ENCODE data around the gene IRX4. TPM values are rescaled to one million over a fixed set of nuclear protein-coding genes. Genes with fewer than 3 reads are reported as not detected.

Gene IRX4
- total and polyA plus RNA-seq, 9 of the 15 experiments (the other 6 are each of a cell fraction or from before 2014, with no cell fraction given), result not detected

GRCh38 chr5:1858436-1858835 lies 24.3 kb downstream of the IRX4 start:
- intact Hi-C loops (cut with micrococcal nuclease), result no loop called here
- CTCF ChIA-PET (ENCODE audit: low intra/inter-chr PET ratio), result no interaction called here
- Histone ChIP-seq H3K9me1 (ENCODE audit: control insufficient read depth, insufficient read depth, low read length) (no peaks in the 10 kb centered on the region), H3K4me3 (no peak overlapping the region), H3K27ac (ENCODE audit: extremely low read depth, low read depth, low read length) (no peak overlapping the region), H2AFZ (ENCODE audit: low read depth, low read length) (no peak overlapping the region), H3K9me3 (replicated peaks; ENCODE audit: control insufficient read depth, insufficient read depth, low read depth, low read length) (peaks cover 2% of the 10 kb centered on the region), H3K4me2 (ENCODE audit: insufficient read depth, low read length) (no peak overlapping the region), H3K79me2 (ENCODE audit: control insufficient read depth, insufficient read depth, low read length) (no peaks in the 10 kb centered on the region), H3K9ac (ENCODE audit: insufficient read depth in 1 of 2, low read depth in 2 of 2, low read length in 2 of 2) (no peak overlapping the region), H3K4me1 (replicated peaks in 1 of 2; ENCODE audit: control insufficient read depth in 2 of 2, insufficient read depth in 2 of 2, low read length in 2 of 2) (peaks cover 0 to 3% of the 10 kb centered on the region in 2 experiments; a peak in 1 of 5 replicates), H4K20me1 (replicated peaks; ENCODE audit: control insufficient read depth, insufficient read depth, low read length) (peaks cover 15% of the 10 kb centered on the region; the same call in 1 of the 2 replicates), H3K27me3 (ENCODE audit: control insufficient read depth in 2 of 2, insufficient read depth in 2 of 2, low read length in 2 of 2) (peaks cover 47 to 71% of the 10 kb centered on the region in 2 experiments), H3K36me3 (ENCODE audit: control insufficient read depth, insufficient read depth, low read length) (no peaks in the 10 kb centered on the region)
- DNase-seq (ENCODE audit: extremely low read depth in 1 of 4, low spot score in 3 of 4), result no peak
- 30% methylated on average over 14 of the region's 16 CpGs for WGBS (ENCODE audit: insufficient coverage, low coverage, missing lambda C conversion rate)
- in situ Hi-C loops (cut with MboI), result no loop called here
- BruUV-seq (replicated peaks), result no TSS peak
- TF ChIP-seq ZNF384 (IDR thresholded peaks at IDR 0.05; ENCODE audit: low read depth, low read length), result no peak
- TF ChIP-seq NR2C2 (CRISPR knock-in tag; IDR thresholded peaks at IDR 0.05), result no peak
- TF ChIP-seq NR2C2 (tag; IDR thresholded peaks at IDR 0.05), result peak; percentile 24; the same call in 1 of the 2 replicates
- POLR2A ChIA-PET, result no interaction called here
- FAIRE-seq, result no peak
- ATAC-seq, result no peak

DNA sequence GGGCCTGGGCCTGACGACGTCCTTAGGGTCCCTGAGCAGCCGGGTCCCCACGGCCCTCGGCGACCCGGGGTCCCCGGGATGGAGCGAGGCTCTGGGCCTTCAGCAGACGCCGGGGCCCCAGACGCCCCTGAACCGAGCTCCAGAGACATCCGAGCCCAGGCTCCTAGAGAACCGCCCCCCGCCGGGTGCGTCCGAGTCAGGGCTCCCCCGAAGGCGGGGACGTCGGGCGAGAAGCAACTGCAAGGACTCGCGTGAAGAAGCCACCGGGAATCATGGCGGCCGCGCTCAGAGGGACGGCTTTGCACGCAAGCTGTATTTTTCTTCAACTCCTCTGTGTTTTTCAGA lies 25.5 kb downstream of the IRX4 start:
- intact Hi-C loops (cut with micrococcal nuclease) (no loop called here), in situ Hi-C loops (cut with MboI) (no loop called here)
- FAIRE-seq, result no peak
- DNase-seq (ENCODE audit: extremely low read depth in 1 of 4, low spot score in 3 of 4), result no peak
- H3K27me3 ChIP-seq (ENCODE audit: control insufficient read depth in 2 of 2, insufficient read depth in 2 of 2, low read length in 2 of 2), result peaks cover 42 to 65% of the 10 kb centered on the region in 2 experiments
- no peaks in the 10 kb centered on the region for H3K9me1 ChIP-seq (ENCODE audit: control insufficient read depth, insufficient read depth, low read length)
- ChIA-PET CTCF (ENCODE audit: low intra/inter-chr PET ratio) (no interaction called here), POLR2A (interaction anchor here (0.6 kb wide), 1 partner anchor 9 kb away, joined by 3 read pairs; no protein-coding TSS in a partner anchor)
- no peak overlapping the region for H3K9ac ChIP-seq (ENCODE audit: insufficient read depth in 1 of 2, low read depth in 2 of 2, low read length in 2 of 2)
- H3K4me2 ChIP-seq (ENCODE audit: insufficient read depth, low read length), result no peak overlapping the region
- BruUV-seq (replicated peaks), result no TSS peak
- H3K27ac ChIP-seq (ENCODE audit: extremely low read depth, low read depth, low read length), result no peak overlapping the region
- no peak overlapping the region for H3K4me3 ChIP-seq
- peaks cover 13% of the 10 kb centered on the region; the same call in 1 of the 2 replicates for H4K20me1 ChIP-seq (replicated peaks; ENCODE audit: control insufficient read depth, insufficient read depth, low read length)
- ATAC-seq, result no peak
- H3K9me3 ChIP-seq (replicated peaks; ENCODE audit: control insufficient read depth, insufficient read depth, low read depth, low read length), result peaks cover 2% of the 10 kb centered on the region
- H3K4me1 ChIP-seq (replicated peaks in 1 of 2; ENCODE audit: control insufficient read depth in 2 of 2, insufficient read depth in 2 of 2, low read length in 2 of 2), result peaks cover 0 to 3% of the 10 kb centered on the region in 2 experiments; a peak in 1 of 5 replicates
- WGBS (ENCODE audit: insufficient coverage, low coverage, missing lambda C conversion rate), result 58% methylated on average over 20 of the region's 32 CpGs
- H3K36me3 ChIP-seq (ENCODE audit: control insufficient read depth, insufficient read depth, low read length), result no peaks in the 10 kb centered on the region
- H2AFZ ChIP-seq (ENCODE audit: low read depth, low read length), result no peak overlapping the region
- no peaks in the 10 kb centered on the region for H3K79me2 ChIP-seq (ENCODE audit: control insufficient read depth, insufficient read depth, low read length)
- TF ChIP-seq FUS (optimal IDR thresholded peaks at IDR 0.05; ENCODE audit: low read depth, low read length) (no peak), ZNF561 (CRISPR knock-in tag; conservative IDR thresholded peaks at IDR 0.05) (no peak), POLR3A (IDR thresholded peaks at IDR 0.05; ENCODE audit: borderline replicate concordance, extremely low read depth, insufficient read depth, insufficient read length) (no peak), TAF1 (IDR thresholded peaks at IDR 0.05; ENCODE audit: control insufficient read depth, extremely low read depth, insufficient read depth, low read length, severe bottlenecking) (no peak), JUN (IDR thresholded peaks at IDR 0.05; ENCODE audit: borderline replicate concordance, low read depth, low read length) (no peak), JUN (CRISPR knock-in tag; IDR thresholded peaks at IDR 0.05; ENCODE audit: borderline replicate concordance) (no peak), ZNF324 (CRISPR knock-in tag; IDR thresholded peaks at IDR 0.05) (no peak), ZBTB17 (CRISPR knock-in tag; IDR thresholded peaks at IDR 0.05) (no peak), HOXB6 (CRISPR knock-in tag; IDR thresholded peaks at IDR 0.05; ENCODE audit: borderline replicate concordance) (no peak)
- TF ChIP-seq, protein P1, sequence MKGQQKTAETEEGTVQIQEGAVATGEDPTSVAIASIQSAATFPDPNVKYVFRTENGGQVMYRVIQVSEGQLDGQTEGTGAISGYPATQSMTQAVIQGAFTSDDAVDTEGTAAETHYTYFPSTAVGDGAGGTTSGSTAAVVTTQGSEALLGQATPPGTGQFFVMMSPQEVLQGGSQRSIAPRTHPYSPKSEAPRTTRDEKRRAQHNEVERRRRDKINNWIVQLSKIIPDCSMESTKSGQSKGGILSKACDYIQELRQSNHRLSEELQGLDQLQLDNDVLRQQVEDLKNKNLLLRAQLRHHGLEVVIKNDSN (CRISPR knock-in tag; IDR thresholded peaks at IDR 0.05), result no peak

All from K562 (cell line).